Measurements from ENCODE around the gene IFNL4.
"Not testable (repeated sequence)": the region's sequence is repeated elsewhere in the genome, so short reads cannot be mapped to it uniquely, and the experiment has no call there.

DNA sequence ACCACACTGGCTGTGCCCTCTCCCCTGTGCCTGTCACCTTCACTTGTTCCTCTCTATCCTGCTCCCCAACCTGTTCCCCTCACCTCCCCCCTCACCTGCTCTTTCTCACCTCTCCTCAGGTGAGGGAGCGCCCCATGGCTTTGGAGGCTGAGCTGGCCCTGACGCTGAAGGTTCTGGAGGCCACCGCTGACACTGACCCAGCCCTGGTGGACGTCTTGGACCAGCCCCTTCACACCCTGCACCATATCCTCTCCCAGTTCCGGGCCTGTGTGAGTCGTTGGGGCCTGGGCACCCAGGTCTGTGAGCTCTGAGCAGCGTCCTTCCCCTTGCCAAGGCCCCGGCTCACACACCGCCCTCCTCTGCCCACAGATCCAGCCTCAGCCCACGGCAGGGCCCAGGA, 20.7 kb upstream of the IFNL4 start:
- TF ChIP-seq, protein P1, sequence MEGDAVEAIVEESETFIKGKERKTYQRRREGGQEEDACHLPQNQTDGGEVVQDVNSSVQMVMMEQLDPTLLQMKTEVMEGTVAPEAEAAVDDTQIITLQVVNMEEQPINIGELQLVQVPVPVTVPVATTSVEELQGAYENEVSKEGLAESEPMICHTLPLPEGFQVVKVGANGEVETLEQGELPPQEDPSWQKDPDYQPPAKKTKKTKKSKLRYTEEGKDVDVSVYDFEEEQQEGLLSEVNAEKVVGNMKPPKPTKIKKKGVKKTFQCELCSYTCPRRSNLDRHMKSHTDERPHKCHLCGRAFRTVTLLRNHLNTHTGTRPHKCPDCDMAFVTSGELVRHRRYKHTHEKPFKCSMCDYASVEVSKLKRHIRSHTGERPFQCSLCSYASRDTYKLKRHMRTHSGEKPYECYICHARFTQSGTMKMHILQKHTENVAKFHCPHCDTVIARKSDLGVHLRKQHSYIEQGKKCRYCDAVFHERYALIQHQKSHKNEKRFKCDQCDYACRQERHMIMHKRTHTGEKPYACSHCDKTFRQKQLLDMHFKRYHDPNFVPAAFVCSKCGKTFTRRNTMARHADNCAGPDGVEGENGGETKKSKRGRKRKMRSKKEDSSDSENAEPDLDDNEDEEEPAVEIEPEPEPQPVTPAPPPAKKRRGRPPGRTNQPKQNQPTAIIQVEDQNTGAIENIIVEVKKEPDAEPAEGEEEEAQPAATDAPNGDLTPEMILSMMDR (IDR thresholded peaks at IDR 0.05) = not testable (repeated sequence)
- not testable (repeated sequence) for TF ChIP-seq POLR2A (IDR thresholded peaks at IDR 0.05)
